ENCODE measurements around the gene ZNF99.
"Not testable (repeated sequence)": the region's sequence is repeated elsewhere in the genome, so short reads cannot be mapped to it uniquely, and the experiment has no call there.

The ZNF99 gene

DNA sequence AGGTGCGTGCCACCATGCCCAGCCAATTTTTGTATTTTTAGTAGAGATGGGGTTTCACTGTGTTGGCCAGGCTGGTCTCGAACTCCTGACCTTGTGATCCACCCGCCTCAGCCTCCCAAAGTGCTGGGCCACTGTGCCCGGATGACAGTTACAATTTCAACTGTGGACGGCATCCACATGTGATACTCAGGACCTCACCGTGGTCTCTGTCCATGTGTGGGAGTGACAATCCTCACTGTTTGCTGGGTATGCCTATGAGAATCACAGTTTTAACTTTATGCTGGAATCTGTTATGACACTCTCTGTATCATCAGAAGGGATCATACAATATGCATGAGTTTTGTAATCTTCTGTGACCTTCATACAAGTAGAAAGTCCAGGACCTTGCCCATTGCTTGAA, 62.4 kb downstream of the ZNF99 start:
- H3K9ac ChIP-seq (ENCODE audit: low read length); H3K4me1 ChIP-seq (ENCODE audit: insufficient read depth, low read length); H3K27ac ChIP-seq (ENCODE audit: low read depth, low read length); H3K36me3 ChIP-seq (ENCODE audit: insufficient read depth, low read length); H3K9me3 ChIP-seq (ENCODE audit: low read length); H3K4me3 ChIP-seq (ENCODE audit: low read depth in 1 of 2, low read length in 2 of 2); H3K27me3 ChIP-seq (ENCODE audit: control insufficient read depth in 1 of 2, insufficient read depth in 2 of 2, low read length in 2 of 2): not testable (repeated sequence)

- H3K9ac ChIP-seq (ENCODE audit: low read length): no peak overlapping the region
- no peak overlapping the region for H3K27ac ChIP-seq (ENCODE audit: low read depth, low read length)
- H3K9me3 ChIP-seq (ENCODE audit: low read length): no peaks in the 10 kb centered on the region
- no peak overlapping the region for H3K4me3 ChIP-seq (ENCODE audit: low read depth in 1 of 2, low read length in 2 of 2)
- no peaks in the 10 kb centered on the region for H3K36me3 ChIP-seq (ENCODE audit: insufficient read depth, low read length)
- no peaks in the 10 kb centered on the region for H3K27me3 ChIP-seq (ENCODE audit: control insufficient read depth in 1 of 2, insufficient read depth in 2 of 2, low read length in 2 of 2)
- no peaks in the 10 kb centered on the region for H3K4me1 ChIP-seq (ENCODE audit: insufficient read depth, low read length)
Observed at GRCh38 chr19:22708983-22709382, 75.0 kb downstream of the ZNF99 start.

DNA sequence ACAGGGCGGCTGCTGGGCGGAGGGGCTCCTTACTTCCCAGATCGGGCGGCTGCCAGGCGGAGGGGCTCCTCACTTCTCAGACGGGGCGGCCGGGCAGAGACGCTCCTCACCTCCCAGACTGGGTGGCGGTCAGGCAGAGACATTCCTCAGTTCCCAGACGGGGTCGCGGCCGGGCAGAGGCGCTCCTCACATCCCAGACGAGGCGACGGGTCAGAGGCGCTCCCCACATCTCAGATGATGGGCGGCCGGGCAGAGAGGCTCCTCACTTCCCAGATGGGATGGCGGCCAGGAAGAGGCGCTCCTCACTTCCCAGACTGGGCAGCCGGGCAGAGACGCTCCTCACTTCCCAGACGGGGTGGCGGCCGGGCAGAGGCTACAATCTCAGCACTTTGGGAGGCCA, 80.9 kb downstream of the ZNF99 start:
- H3K4me3 ChIP-seq (ENCODE audit: low read depth in 1 of 2, low read length in 2 of 2); H3K9ac ChIP-seq (ENCODE audit: low read length); H3K36me3 ChIP-seq (ENCODE audit: insufficient read depth, low read length); H3K9me3 ChIP-seq (ENCODE audit: low read length); H3K27me3 ChIP-seq (ENCODE audit: control insufficient read depth in 1 of 2, insufficient read depth in 2 of 2, low read length in 2 of 2); H3K4me1 ChIP-seq (ENCODE audit: insufficient read depth, low read length); H3K27ac ChIP-seq (ENCODE audit: low read depth, low read length): not testable (repeated sequence)

- not testable (repeated sequence) for H3K9ac ChIP-seq (ENCODE audit: low read length); H3K4me1 ChIP-seq (ENCODE audit: insufficient read depth, low read length); H3K9me3 ChIP-seq (ENCODE audit: low read length); H3K4me3 ChIP-seq (ENCODE audit: low read depth in 1 of 2, low read length in 2 of 2); H3K36me3 ChIP-seq (ENCODE audit: insufficient read depth, low read length); H3K27ac ChIP-seq (ENCODE audit: low read depth, low read length); H3K27me3 ChIP-seq (ENCODE audit: control insufficient read depth in 1 of 2, insufficient read depth in 2 of 2, low read length in 2 of 2)
Observed at GRCh38 chr19:22702661-22703060, 81.3 kb downstream of the ZNF99 start.
